ENCODE data around the gene AOC3.
A peak's percentile ranks its signal among the peaks of the same experiment; 100 is the strongest.

Gene AOC3, protein sequence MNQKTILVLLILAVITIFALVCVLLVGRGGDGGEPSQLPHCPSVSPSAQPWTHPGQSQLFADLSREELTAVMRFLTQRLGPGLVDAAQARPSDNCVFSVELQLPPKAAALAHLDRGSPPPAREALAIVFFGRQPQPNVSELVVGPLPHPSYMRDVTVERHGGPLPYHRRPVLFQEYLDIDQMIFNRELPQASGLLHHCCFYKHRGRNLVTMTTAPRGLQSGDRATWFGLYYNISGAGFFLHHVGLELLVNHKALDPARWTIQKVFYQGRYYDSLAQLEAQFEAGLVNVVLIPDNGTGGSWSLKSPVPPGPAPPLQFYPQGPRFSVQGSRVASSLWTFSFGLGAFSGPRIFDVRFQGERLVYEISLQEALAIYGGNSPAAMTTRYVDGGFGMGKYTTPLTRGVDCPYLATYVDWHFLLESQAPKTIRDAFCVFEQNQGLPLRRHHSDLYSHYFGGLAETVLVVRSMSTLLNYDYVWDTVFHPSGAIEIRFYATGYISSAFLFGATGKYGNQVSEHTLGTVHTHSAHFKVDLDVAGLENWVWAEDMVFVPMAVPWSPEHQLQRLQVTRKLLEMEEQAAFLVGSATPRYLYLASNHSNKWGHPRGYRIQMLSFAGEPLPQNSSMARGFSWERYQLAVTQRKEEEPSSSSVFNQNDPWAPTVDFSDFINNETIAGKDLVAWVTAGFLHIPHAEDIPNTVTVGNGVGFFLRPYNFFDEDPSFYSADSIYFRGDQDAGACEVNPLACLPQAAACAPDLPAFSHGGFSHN

DNA sequence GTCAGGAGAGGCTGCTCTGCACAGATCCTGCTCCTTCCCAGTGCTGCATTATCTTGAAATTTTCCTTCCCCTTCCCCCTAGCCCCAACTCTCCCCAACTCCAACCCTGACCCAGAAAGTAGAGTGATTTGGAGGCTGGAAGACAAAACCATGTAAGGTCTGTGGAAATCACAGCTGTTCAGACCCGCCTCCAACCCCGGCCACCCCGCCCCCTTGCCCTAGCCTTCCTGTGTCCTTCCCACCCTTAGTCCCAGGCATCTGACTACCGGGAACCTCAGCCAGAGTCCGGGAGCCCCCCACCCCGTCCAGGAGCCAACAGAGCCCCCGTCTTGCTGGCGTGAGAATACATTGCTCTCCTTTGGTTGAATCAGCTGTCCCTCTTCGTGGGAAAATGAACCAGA lies at the start of gene AOC3:
AOC3 (plus strand) TSS at position 246 of the 400 bp plus-strand sequence; CDS start at position 391, 145 bp downstream.
- Histone ChIP-seq H3K4me3 (ENCODE audit: low read length) (peak within 1 kb of the TSS; percentile 77), H3K9ac (ENCODE audit: low read length) (peak within 1 kb of the TSS; percentile 76), H3K36me3 (ENCODE audit: control insufficient read depth, insufficient read depth, low read length) (no peaks in the 10 kb centered on the region), H3K27me3 (ENCODE audit: control insufficient read depth, insufficient read depth, low read length) (no peaks in the 10 kb centered on the region), H3K4me1 (ENCODE audit: control insufficient read depth, insufficient read depth, low read length) (peaks cover 18% of the 10 kb centered on the region), H3K27ac (ENCODE audit: low read depth, low read length) (peak within 1 kb of the TSS; percentile 96)

- no peak overlapping the region for H3K4me3 ChIP-seq (ENCODE audit: low read length)
- no peaks in the 10 kb centered on the region for H3K27me3 ChIP-seq (ENCODE audit: control insufficient read depth, insufficient read depth, low read length)
- no peak overlapping the region for H3K9ac ChIP-seq (ENCODE audit: low read length)
- H3K27ac ChIP-seq (ENCODE audit: low read depth, low read length): no peak overlapping the region
- H3K36me3 ChIP-seq (ENCODE audit: control insufficient read depth, insufficient read depth, low read length): no peaks in the 10 kb centered on the region
- H3K4me1 ChIP-seq (ENCODE audit: control insufficient read depth, insufficient read depth, low read length): no peaks in the 10 kb centered on the region
Observed at GRCh38 chr17:42803074-42803883, 47.7 kb upstream of the AOC3 start.

DNA sequence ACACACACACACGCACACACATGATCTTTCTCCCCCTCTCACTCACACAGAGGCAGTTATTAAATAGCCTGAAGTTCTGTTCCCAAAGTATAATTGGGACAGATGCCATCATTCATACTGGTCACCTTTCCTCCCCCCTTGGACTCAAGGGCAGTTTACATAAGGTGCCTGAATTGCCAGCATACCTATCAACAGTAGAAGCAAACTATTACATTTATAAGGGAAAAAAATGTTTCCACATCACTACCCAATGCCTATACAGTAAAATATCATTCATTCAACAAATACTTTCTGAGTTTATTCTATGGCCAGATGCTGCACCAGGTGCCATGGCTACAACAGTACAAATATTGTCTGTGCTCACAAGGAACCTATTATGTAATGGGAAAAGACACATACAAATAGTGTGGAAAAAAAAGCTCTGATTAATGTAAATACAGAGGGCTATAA lies 46.1 kb upstream of the AOC3 start:
- Histone ChIP-seq H3K4me3 (ENCODE audit: low read length) (no peak overlapping the region), H3K27ac (ENCODE audit: low read depth, low read length) (no peak overlapping the region), H3K36me3 (ENCODE audit: control insufficient read depth, insufficient read depth, low read length) (no peaks in the 10 kb centered on the region), H3K9ac (ENCODE audit: low read length) (no peak overlapping the region), H3K4me1 (ENCODE audit: control insufficient read depth, insufficient read depth, low read length) (peaks cover 7% of the 10 kb centered on the region), H3K27me3 (ENCODE audit: control insufficient read depth, insufficient read depth, low read length) (no peaks in the 10 kb centered on the region)

- peaks cover 7% of the 10 kb centered on the region for H3K36me3 ChIP-seq (ENCODE audit: control insufficient read depth, insufficient read depth, low read length)
- no peaks in the 10 kb centered on the region for H3K27me3 ChIP-seq (ENCODE audit: control insufficient read depth, insufficient read depth, low read length)
- peaks cover 7% of the 10 kb centered on the region for H3K4me1 ChIP-seq (ENCODE audit: control insufficient read depth, insufficient read depth, low read length)
- H3K4me3 ChIP-seq (ENCODE audit: low read length): no peak overlapping the region
- H3K27ac ChIP-seq (ENCODE audit: low read depth, low read length): no peak overlapping the region
- H3K9ac ChIP-seq (ENCODE audit: low read length): no peak overlapping the region
Observed at GRCh38 chr17:42806249-42806648, 44.8 kb upstream of the AOC3 start.

DNA sequence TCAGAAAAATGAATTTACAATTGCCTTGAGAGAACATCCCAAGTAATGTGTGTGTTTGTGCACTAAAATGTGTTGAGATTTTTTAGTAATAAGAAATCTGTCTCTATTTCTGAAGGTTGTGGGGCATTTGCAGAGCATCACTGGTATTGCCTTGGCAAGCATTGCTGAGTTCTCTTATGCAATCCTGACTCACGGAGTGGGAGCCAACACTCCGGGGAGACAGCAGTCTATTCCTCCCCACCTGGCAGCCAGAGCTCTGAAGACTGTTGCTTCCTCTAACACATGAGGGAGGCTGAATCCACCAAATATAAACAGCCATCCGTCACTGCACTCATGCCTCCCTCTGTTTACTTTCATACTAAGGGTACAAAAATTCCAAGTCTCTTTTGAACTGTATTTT lies 41.7 kb upstream of the AOC3 start:
- Histone ChIP-seq H3K27ac (ENCODE audit: low read depth, low read length) (peak overlapping the region; percentile 33), H3K36me3 (ENCODE audit: control insufficient read depth, insufficient read depth, low read length) (peaks cover 15% of the 10 kb centered on the region), H3K4me3 (ENCODE audit: low read length) (no peak overlapping the region), H3K9ac (ENCODE audit: low read length) (no peak overlapping the region), H3K27me3 (ENCODE audit: control insufficient read depth, insufficient read depth, low read length) (no peaks in the 10 kb centered on the region), H3K4me1 (ENCODE audit: control insufficient read depth, insufficient read depth, low read length) (peaks cover 7% of the 10 kb centered on the region)

DNA sequence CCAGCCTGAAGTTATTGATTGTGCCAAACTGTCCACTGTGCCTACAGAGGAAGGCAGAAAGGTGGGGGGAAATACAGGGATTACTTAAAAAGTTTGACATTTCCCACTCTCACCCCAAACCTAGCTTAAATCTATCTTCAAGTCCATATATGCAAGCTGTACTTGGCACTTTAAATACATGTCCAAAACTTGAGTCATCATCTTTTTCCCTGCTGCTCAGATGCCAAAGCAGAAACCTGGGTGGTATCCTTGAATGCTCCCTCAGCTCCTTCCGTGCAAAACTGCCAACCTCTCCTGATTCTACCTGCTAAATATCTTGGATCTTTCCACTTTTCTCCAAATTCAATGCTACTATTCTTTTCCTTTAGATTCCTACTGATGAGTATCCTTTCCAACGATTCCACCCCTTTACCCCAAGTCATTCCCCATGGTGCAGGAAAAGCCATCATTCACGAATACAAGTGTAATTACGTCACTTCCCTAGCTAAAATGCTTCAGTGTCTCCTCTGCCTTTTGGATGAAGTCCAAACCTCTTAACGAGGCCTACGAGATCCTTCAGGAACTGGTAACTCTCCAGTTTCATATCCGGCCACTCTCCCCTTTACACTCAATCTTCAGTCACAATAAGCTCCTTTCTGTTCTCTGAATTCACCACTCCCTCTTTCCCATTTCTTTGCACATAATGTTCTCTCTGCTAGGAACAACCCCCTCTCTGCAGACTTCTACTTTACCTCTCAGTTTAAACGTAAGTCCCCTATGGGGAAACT lies 36.2 kb upstream of the AOC3 start:
- Histone ChIP-seq H3K4me3 (ENCODE audit: low read length) (no peak overlapping the region), H3K9ac (ENCODE audit: low read length) (no peak overlapping the region), H3K27me3 (ENCODE audit: control insufficient read depth, insufficient read depth, low read length) (no peaks in the 10 kb centered on the region), H3K27ac (ENCODE audit: low read depth, low read length) (no peak overlapping the region), H3K36me3 (ENCODE audit: control insufficient read depth, insufficient read depth, low read length) (peaks cover 46% of the 10 kb centered on the region), H3K4me1 (ENCODE audit: control insufficient read depth, insufficient read depth, low read length) (peaks cover 2% of the 10 kb centered on the region)

DNA sequence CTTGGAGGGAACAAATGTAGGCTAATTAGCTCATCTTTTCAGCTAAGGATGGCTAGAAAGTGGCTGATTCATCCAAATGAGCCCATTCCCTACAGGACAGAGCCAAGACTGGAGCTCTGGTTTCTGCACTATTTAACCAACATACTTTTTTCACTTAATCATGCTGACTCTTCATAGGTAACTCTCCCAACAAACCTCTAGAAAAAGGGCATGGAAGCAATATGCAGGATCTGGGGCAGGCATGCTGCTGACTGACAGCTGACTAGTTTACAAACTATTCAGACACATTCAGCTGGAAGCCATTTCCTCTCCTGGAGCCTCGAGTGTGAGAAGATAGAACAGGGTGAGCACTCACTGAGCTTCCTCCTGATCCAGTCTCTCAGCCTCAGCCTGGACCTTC lies 33.1 kb upstream of the AOC3 start:
- Histone ChIP-seq H3K9ac (ENCODE audit: low read length) (no peak overlapping the region), H3K27ac (ENCODE audit: low read depth, low read length) (no peak overlapping the region), H3K27me3 (ENCODE audit: control insufficient read depth, insufficient read depth, low read length) (no peaks in the 10 kb centered on the region), H3K4me3 (ENCODE audit: low read length) (no peak overlapping the region), H3K36me3 (ENCODE audit: control insufficient read depth, insufficient read depth, low read length) (peaks cover 44% of the 10 kb centered on the region), H3K4me1 (ENCODE audit: control insufficient read depth, insufficient read depth, low read length) (peaks cover 2% of the 10 kb centered on the region)

DNA sequence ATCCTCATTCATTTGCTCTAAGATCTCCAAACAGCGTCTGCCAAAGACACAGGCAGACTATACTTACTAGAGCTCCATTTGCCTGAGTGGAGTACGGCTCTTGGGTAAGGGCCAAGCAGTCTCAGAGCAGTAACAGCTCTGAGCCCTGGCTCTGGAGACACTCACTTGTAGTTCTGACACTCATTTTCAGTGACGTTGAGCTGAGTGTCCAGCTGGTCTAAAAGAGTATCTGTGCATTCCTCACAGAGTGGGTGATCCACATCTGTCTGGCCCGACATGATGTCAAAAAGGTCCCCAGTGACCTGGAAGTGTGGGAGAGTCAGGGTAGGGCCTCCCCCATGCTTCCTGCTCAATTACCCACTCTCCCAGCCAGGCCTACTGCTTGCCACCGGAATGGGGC lies 32.6 kb upstream of the AOC3 start:
- peaks cover 44% of the 10 kb centered on the region for H3K36me3 ChIP-seq (ENCODE audit: control insufficient read depth, insufficient read depth, low read length)
- no peak overlapping the region for H3K4me3 ChIP-seq (ENCODE audit: low read length)
- no peaks in the 10 kb centered on the region for H3K27me3 ChIP-seq (ENCODE audit: control insufficient read depth, insufficient read depth, low read length)
- H3K9ac ChIP-seq (ENCODE audit: low read length): no peak overlapping the region
- H3K4me1 ChIP-seq (ENCODE audit: control insufficient read depth, insufficient read depth, low read length): peaks cover 3% of the 10 kb centered on the region
- H3K27ac ChIP-seq (ENCODE audit: low read depth, low read length): no peak overlapping the region

GRCh38 chr17:42819939-42820535 lies 31.0 kb upstream of the AOC3 start:
- no peak overlapping the region for H3K27ac ChIP-seq (ENCODE audit: low read depth, low read length)
- peaks cover 6% of the 10 kb centered on the region for H3K4me1 ChIP-seq (ENCODE audit: control insufficient read depth, insufficient read depth, low read length)
- H3K36me3 ChIP-seq (ENCODE audit: control insufficient read depth, insufficient read depth, low read length): peaks cover 36% of the 10 kb centered on the region
- no peak overlapping the region for H3K9ac ChIP-seq (ENCODE audit: low read length)
- no peak overlapping the region for H3K4me3 ChIP-seq (ENCODE audit: low read length)
- no peaks in the 10 kb centered on the region for H3K27me3 ChIP-seq (ENCODE audit: control insufficient read depth, insufficient read depth, low read length)

DNA sequence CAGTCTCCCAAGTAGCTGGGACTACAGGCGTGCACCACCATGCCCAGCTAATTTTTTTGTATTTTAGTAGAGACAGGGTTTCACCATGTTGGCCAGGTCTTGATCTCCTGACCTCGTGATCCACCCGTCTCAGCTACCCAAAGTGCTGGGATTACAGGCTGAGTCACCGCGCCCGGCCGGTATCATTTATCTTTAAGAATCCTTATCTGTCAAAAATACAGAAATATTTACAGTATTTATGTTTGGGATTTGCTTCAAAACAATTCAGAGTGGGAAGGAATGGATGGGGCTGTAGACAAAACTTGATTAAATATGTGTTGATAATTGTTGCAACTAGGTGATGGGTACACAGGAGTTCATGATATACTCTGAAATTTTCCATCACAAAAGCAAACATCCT lies 29.8 kb upstream of the AOC3 start:
- Histone ChIP-seq H3K27ac (ENCODE audit: low read depth, low read length) (no peak overlapping the region), H3K4me1 (ENCODE audit: control insufficient read depth, insufficient read depth, low read length) (peaks cover 4% of the 10 kb centered on the region), H3K36me3 (ENCODE audit: control insufficient read depth, insufficient read depth, low read length) (peaks cover 27% of the 10 kb centered on the region), H3K27me3 (ENCODE audit: control insufficient read depth, insufficient read depth, low read length) (no peaks in the 10 kb centered on the region), H3K4me3 (ENCODE audit: low read length) (no peak overlapping the region), H3K9ac (ENCODE audit: low read length) (no peak overlapping the region)

DNA sequence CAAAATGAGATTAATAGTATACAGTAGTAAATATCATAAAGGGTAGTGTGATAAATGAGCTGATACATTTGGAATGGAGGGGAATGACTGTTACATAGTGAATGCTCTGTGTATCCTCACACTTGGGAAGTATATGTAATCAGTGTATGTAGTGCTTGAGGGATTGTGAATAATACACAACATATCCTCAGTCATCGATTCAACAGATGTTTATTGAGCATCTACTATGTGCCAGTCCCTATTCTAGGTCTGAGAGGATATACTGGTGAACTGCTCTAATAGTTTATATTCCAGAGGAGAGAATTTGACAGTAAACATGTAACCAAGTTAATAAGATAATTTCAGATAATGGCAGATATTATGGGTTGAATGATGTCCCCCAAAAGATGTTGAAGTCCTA lies 23.5 kb upstream of the AOC3 start:
- H3K36me3 ChIP-seq (ENCODE audit: control insufficient read depth, insufficient read depth, low read length): no peaks in the 10 kb centered on the region
- H3K4me1 ChIP-seq (ENCODE audit: control insufficient read depth, insufficient read depth, low read length): peaks cover 5% of the 10 kb centered on the region

More for the DNA sequence above, 23.5 kb upstream of the AOC3 start:
- Histone ChIP-seq H3K4me3 (ENCODE audit: low read length) (no peak overlapping the region), H3K9ac (ENCODE audit: low read length) (no peak overlapping the region), H3K27ac (ENCODE audit: low read depth, low read length) (no peak overlapping the region), H3K27me3 (ENCODE audit: control insufficient read depth, insufficient read depth, low read length) (no peaks in the 10 kb centered on the region)
